Non-pigmented ciliary epithelial cell (primary cell): ENCODE results near the gene SNTN.

Experiments
- DNase-seq: peaks from one replicate; pipeline ENCODE4 v3.0.0-alpha.2; 2010; ENCODE audit warnings: low read depth

The SNTN gene

GRCh38 chr3:63674586-63674985 lies 22.1 kb downstream of the SNTN start:
- no peak for DNase-seq

- DNase-seq: no peak
Measured at GRCh38 chr3:63679186-63679585, 26.7 kb downstream of the SNTN start.

GRCh38 chr3:63684081-63684480 lies 31.6 kb downstream of the SNTN start:
- DNase-seq: no peak

GRCh38 chr3:63685340-63685739 lies 32.9 kb downstream of the SNTN start:
- no peak for DNase-seq

- no peak for DNase-seq
Measured at GRCh38 chr3:63687278-63688225, 35.1 kb downstream of the SNTN start.

GRCh38 chr3:63689285-63689684 lies 36.8 kb downstream of the SNTN start:
- DNase-seq: no peak

GRCh38 chr3:63693351-63693750 lies 40.9 kb downstream of the SNTN start:
- DNase-seq: no peak

GRCh38 chr3:63705092-63705645 lies 52.7 kb downstream of the SNTN start:
- DNase-seq: no peak

GRCh38 chr3:63706321-63707085 lies 54.0 kb downstream of the SNTN start:
- DNase-seq: no peak

GRCh38 chr3:63707731-63708130 lies 55.3 kb downstream of the SNTN start:
- no peak for DNase-seq

- DNase-seq: no peak
Measured at GRCh38 chr3:63709576-63709975, 57.1 kb downstream of the SNTN start.
